T-helper 2 cell (primary cell): ENCODE measurements around the gene CFAP410.

Experiments used
- DNase-seq, 5 experiments: peaks; one replicate each; pipeline versions ENCODE4 v3.0.0 to v3.0.0-alpha.2; 2012 to 2022

The CFAP410 gene

GRCh38 chr21:44330698-44331097, 8.5 kb downstream of the CFAP410 start:
- no peak for DNase-seq

DNA sequence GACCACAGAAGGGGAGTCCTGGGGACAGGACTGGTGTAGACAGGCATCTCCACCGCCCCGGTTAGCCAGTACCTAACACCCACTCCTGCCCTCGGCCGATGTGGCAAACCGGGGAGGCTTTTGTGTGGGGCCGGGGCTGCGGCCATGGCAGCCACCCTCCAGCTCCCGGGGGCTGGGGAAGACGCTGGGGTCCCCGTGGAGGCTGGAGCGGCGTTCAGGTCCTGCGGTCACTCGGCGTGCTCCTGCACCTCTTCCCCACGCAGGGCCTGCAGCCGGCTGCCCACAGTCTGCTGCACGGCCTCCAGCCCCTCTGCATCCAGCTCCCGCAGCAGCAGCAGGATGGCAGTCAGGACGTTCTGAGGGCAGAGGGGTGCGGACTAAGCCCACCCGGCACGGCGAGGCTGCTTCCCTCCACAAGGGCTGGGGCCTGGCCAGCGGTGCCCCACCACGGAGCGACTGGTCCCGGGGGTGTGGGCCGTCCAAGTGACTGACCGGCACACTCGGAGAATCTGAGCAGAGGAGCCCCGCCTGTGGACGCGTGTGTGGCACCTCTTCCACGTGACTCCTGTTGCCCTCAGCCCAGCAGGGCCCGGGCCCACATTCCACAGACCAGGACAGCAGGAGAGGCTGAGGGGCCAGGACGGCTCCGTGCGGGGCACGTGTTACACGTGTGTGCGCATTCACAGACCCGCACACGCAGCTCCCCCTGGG, 9.1 kb downstream of the CFAP410 start:
- no peak for DNase-seq

- DNase-seq = no peak
These were observed 9.9 kb downstream of the CFAP410 start for GRCh38 chr21:44329086-44329889.

- DNase-seq = no peak
These were observed 10.8 kb downstream of the CFAP410 start for GRCh38 chr21:44328242-44328895.

DNA sequence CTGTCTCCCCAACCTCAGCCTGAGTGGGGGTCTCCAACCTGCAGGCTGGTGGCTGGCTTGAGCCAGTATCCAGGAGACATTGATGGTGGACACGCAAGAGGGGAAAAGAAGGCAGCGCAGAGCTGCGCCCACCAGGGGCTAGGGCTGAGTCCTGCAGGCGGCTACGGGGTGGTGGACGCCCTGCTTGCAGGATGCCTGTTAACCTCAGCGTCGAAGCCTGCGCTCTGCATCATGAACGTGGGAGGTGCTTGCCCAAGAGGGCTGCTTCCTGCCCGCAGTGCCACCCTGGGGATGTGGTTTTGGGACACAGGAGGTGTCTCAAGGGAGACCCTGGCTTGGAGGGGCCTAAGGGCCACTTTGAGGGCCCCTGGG, 11.6 kb downstream of the CFAP410 start:
- DNase-seq = no peak

- DNase-seq = no peak
These were observed 12.2 kb downstream of the CFAP410 start for GRCh38 chr21:44326716-44327602.

GRCh38 chr21:44326272-44326647, 12.9 kb downstream of the CFAP410 start:
- no peak for DNase-seq

DNA sequence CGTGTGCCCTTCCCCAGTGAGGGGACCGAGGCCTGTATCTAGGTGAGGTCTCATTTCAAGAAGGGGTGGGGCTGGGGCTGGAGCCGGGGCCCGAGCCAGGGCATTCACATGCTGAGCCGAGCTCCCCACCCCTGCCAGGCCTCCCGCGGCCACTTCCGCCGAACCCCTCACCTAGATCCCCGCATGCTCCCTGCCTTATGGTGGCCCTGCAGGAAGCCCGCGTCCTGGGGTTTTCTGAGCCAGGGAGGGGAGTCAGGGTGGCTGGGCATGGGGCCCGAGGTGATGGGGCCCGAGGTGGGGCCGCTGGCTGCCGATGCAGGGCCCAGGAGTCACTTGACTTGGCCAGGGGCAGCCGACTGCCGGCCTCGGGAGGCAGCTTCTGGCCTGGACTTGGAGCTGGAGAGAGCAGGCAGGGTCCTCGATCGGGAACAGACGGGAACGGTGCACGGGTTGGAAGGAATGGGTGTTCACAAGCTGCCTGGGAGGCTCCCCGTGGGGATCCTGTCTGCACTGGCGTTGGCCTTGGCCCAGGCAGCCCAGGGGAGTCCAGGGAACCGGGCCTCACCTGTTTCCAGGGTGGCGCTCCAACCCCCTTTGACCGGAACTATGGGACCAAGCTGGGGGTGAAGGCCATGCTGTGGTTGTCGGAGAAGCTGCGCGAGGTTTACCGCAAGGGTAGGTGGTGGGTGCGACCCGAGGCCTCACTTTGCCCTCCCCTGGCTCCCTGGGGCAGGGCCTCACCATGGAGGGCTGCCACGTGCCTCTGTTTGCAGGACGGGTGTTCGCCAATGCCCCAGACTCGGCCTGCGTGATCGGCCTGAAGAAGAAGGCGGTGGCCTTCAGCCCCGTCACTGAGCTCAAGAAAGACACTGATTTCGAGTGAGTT, 13.6 kb downstream of the CFAP410 start:
- no peak for DNase-seq

DNA sequence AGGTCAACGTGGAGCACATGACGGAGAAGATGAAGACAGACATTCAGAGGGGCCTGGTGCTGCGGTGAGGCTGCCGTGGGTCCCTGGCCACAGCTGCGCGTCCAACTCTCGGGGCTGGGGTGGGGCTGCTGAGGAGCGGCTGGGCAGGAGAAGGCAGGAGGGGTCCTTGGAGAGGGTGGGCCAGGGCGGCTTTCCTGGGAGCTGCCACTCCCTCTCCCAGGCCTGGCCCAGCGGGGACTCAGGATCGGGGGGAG, 14.4 kb downstream of the CFAP410 start:
- no peak for DNase-seq

DNA sequence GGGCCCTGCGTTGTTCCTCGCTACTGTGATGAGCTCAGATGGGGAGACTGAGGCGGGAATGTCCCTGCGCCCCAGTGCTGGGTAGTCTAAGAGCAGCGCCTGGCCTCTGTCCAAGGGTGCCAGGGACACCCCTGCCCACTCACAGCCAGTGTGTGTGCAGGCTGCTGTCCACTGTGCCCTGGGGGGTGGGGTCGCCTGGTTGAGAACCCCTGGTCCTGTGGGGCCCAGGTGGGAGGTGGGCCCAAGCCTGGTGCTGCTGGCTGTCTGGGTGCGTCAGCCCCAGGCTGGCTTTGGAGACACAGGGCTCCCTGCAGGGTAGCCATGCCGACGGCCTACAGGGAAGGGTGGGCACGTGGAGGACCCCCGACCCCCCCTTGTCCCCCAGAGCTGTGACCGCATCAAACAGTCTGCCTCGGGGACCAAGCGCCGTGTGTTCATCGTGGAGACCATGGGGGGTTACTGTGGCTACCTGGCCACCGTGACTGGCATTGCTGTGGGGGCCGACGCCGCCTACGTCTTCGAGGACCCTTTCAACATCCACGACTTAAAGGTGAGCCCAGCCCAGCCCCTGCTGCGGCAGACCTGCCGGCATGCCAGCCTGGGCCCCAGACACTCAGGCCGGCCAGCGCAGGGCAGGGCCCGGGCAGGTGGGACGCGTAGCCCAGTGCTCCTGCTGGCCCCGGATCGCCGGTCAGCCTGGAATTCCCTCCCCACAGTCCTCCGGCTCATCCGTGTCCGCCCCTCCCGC, 14.9 kb downstream of the CFAP410 start:
- no peak for DNase-seq

DNA sequence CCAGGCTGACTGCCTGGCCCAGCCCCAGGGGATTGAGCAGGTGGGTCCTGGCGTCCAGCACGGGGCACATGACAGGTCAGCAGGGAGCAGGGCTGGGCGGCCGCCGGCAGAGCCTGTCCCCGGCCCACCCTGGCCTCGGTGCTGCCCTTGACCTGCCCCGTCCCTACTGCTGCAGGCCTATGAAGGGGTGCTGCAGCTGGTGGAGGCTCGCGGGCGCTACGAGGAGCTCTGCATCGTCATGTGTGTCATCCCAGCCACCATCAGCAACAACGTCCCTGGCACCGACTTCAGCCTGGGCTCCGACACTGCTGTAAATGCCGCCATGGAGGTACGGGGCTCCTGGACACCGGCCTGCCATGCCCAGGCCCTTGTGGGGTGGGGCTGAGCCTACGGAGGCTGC, 15.6 kb downstream of the CFAP410 start:
- no peak for DNase-seq

- DNase-seq = no peak
These were observed 16.4 kb downstream of the CFAP410 start for GRCh38 chr21:44322621-44323325.

- DNase-seq = no peak
These were observed 17.2 kb downstream of the CFAP410 start for GRCh38 chr21:44321846-44322450.

GRCh38 chr21:44320847-44321246, 18.3 kb downstream of the CFAP410 start:
- DNase-seq = no peak

- DNase-seq = no peak
These were observed 19.7 kb downstream of the CFAP410 start for GRCh38 chr21:44319407-44320065.

DNA sequence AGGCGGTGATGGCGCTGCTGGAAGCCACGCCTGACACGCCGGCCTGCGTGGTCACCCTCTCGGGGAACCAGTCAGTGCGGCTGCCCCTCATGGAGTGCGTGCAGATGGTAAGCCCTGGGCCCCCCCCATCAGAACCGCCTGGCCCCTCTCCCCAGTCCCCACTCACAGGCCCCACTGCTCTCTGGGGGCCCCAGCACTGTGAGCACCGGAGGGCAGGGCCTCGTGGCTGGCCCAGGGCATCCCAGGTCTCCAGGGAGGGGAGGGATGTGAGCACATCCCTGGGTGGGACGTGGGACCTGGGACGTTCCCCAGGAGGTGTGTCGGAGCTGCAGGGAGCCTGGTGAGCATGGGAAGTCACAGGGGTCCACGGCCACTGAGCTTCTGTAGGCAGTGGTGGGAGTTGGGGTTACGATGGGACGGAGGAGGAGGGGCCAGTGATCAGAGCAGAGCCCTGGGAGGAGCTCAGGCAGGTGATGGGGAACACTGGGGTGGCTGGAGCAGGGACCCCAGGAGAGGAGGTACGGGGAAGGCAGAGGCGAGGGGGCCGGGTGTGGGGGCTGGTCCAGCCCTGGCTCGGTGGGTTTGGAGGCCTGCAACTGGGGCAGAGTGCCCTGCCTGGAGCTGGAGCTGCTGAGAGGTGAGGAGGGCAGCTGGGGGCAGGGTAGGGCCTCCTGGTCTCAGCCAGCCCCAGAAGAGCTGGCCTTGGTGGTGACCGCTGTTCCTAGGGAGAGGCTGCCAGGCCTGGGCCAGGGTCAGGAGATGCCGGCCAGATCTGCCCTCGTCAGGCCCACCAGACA, 20.5 kb downstream of the CFAP410 start:
- no peak for DNase-seq

GRCh38 chr21:44317871-44318270, 21.3 kb downstream of the CFAP410 start:
- DNase-seq = no peak

GRCh38 chr21:44317241-44317782, 21.9 kb downstream of the CFAP410 start:
- no peak for DNase-seq
